ENCODE results near the gene CD164.
A peak's percentile ranks its signal among the peaks of the same experiment; 100 is the strongest.

The CD164 gene

DNA sequence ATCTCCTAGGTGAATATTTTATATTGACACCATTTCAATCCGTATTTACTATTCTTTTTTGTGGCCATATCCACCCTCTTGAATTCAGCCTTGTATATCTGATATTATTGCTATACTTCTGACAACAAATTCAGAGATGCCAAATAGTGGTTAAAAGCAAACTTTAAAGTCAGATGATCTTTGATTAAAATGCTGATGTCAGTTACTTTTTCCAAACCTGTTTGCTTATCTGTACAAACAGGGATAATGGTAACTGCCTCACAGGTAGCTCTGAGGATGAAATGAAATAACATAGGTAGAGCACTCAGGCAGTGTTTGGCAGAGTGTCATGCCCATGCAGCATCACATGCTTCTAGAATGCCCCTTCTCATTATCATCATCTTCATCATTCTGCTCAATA lies 38.9 kb upstream of the CD164 start:
- Histone ChIP-seq H4K91ac (ENCODE audit: low read length) (no peak overlapping the region), H2AFZ (ENCODE audit: low read depth, low read length) (no peak overlapping the region), H4K8ac (ENCODE audit: low read length) (no peak overlapping the region), H3K27ac (ENCODE audit: low read length, poor library complexity, severe bottlenecking) (no peak overlapping the region), H2BK15ac (ENCODE audit: low read depth, poor library complexity, severe bottlenecking) (no peak overlapping the region), H3K9me3 (ENCODE audit: control insufficient read depth, low read length) (no peaks in the 10 kb centered on the region), H2BK5ac (ENCODE audit: low read depth, low read length, poor library complexity, severe bottlenecking) (no peak overlapping the region), H2AK5ac (ENCODE audit: low read length, severe bottlenecking) (no peak overlapping the region), H3K27me3 (ENCODE audit: control insufficient read depth in 1 of 2, insufficient read depth in 1 of 2, low read length in 2 of 2) (no peaks in the 10 kb centered on the region), H3K18ac (ENCODE audit: low read depth in 1 of 2, low read length in 2 of 2) (no peak overlapping the region), H3K79me1 (replicated peaks; ENCODE audit: low read length, poor library complexity, severe bottlenecking) (no peaks in the 10 kb centered on the region), H3K9ac (ENCODE audit: low read length) (no peak overlapping the region), H3K4ac (ENCODE audit: low read depth in 1 of 2, low read length in 2 of 2) (no peak overlapping the region), H3K14ac (ENCODE audit: low read length in 2 of 2) (no peak overlapping the region), H3K4me1 (ENCODE audit: control insufficient read depth, insufficient read depth, low read depth, low read length) (peaks cover 6% of the 10 kb centered on the region), H2BK120ac (ENCODE audit: low read depth, low read length) (no peak overlapping the region), H2BK12ac (ENCODE audit: low read length in 2 of 2) (no peak overlapping the region), H3K23ac (ENCODE audit: low read length in 2 of 2) (no peak overlapping the region), H3K36me3 (ENCODE audit: control insufficient read depth in 1 of 2, insufficient read depth in 2 of 2, low read depth in 1 of 2, low read length in 2 of 2) (no peaks in the 10 kb centered on the region), H3K4me2 (ENCODE audit: low read length, poor library complexity, severe bottlenecking) (no peak overlapping the region), H3K4me3 (ENCODE audit: insufficient read depth in 1 of 2, low read depth in 1 of 2, low read length in 2 of 2) (no peak overlapping the region)
- 100% methylated on average over 1 of the region's 1 CpG for WGBS
- DNase-seq: no peak

DNA sequence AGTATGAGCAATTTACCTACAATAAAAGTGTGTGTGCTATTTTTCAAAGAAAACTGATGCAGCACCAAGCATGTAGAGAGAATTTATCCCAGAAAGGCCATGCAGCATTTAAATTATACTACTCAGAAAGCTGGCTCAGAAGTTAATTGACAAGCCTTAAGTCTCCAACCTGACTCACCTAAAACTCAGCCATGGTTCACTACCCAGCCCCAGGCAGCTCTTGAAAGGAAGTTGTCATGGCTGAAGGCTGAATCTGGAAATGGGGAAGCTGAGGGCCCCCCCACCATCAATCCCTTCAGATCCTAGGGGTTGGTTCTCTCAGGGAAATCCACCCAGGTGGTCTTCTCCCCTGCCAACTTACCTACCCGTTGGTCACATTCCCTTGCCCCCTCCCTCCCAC lies 38.5 kb upstream of the CD164 start:
- WGBS: 81% methylated on average over 1 of the region's 1 CpG
- H3K27ac ChIP-seq (ENCODE audit: low read length, poor library complexity, severe bottlenecking): no peak overlapping the region
- H3K4me1 ChIP-seq (ENCODE audit: control insufficient read depth, insufficient read depth, low read depth, low read length): peaks cover 6% of the 10 kb centered on the region
- H2BK5ac ChIP-seq (ENCODE audit: low read depth, low read length, poor library complexity, severe bottlenecking): no peak overlapping the region
- H3K4ac ChIP-seq (ENCODE audit: low read depth in 1 of 2, low read length in 2 of 2): no peak overlapping the region
- DNase-seq: no peak
- no peak overlapping the region for H2AFZ ChIP-seq (ENCODE audit: low read depth, low read length)
- H3K4me3 ChIP-seq (ENCODE audit: insufficient read depth in 1 of 2, low read depth in 1 of 2, low read length in 2 of 2): no peak overlapping the region
- H3K18ac ChIP-seq (ENCODE audit: low read depth in 1 of 2, low read length in 2 of 2): no peak overlapping the region
- no peak overlapping the region for H2AK5ac ChIP-seq (ENCODE audit: low read length, severe bottlenecking)
- H3K9me3 ChIP-seq (ENCODE audit: control insufficient read depth, low read length): no peaks in the 10 kb centered on the region
- H3K36me3 ChIP-seq (ENCODE audit: control insufficient read depth in 1 of 2, insufficient read depth in 2 of 2, low read depth in 1 of 2, low read length in 2 of 2): no peaks in the 10 kb centered on the region
- H2BK120ac ChIP-seq (ENCODE audit: low read depth, low read length): no peak overlapping the region
- no peak overlapping the region for H2BK12ac ChIP-seq (ENCODE audit: low read length in 2 of 2)
- peak overlapping the region; percentile 7 for H3K4me2 ChIP-seq (ENCODE audit: low read length, poor library complexity, severe bottlenecking)
- H3K27me3 ChIP-seq (ENCODE audit: control insufficient read depth in 1 of 2, insufficient read depth in 1 of 2, low read length in 2 of 2): no peaks in the 10 kb centered on the region
- no peak overlapping the region for H2BK15ac ChIP-seq (ENCODE audit: low read depth, poor library complexity, severe bottlenecking)
- H4K91ac ChIP-seq (ENCODE audit: low read length): no peak overlapping the region
- no peak overlapping the region for H3K23ac ChIP-seq (ENCODE audit: low read length in 2 of 2)
- no peak overlapping the region for H3K14ac ChIP-seq (ENCODE audit: low read length in 2 of 2)
- no peak overlapping the region for H4K8ac ChIP-seq (ENCODE audit: low read length)
- H3K79me1 ChIP-seq (replicated peaks; ENCODE audit: low read length, poor library complexity, severe bottlenecking): no peaks in the 10 kb centered on the region
- H3K9ac ChIP-seq (ENCODE audit: low read length): no peak overlapping the region

DNA sequence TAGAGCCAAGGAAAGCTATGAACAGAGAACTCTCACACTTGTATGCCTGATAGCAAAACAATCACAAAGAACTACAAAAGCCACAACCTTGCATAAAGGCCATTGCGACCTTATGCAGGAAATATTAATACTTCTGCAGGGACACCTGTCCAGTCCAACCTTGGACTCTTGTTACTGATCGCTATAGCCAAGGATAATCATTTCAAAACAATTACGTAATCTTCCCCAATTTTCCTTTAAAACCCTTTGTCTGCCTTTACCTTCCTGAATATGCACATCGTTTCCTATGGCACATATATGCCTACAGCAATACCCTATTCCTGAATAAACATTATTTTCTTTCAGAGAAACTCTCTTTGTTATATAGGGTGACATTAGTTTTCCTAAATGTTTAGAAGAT lies 35.4 kb upstream of the CD164 start:
- Histone ChIP-seq H3K14ac (ENCODE audit: low read length in 2 of 2) (no peak overlapping the region), H4K91ac (ENCODE audit: low read length) (no peak overlapping the region), H2BK15ac (ENCODE audit: low read depth, poor library complexity, severe bottlenecking) (no peak overlapping the region), H3K9ac (ENCODE audit: low read length) (no peak overlapping the region), H3K27me3 (ENCODE audit: control insufficient read depth in 1 of 2, insufficient read depth in 1 of 2, low read length in 2 of 2) (no peaks in the 10 kb centered on the region), H3K23ac (ENCODE audit: low read length in 2 of 2) (no peak overlapping the region), H3K9me3 (ENCODE audit: control insufficient read depth, low read length) (no peaks in the 10 kb centered on the region), H3K4me1 (ENCODE audit: control insufficient read depth, insufficient read depth, low read depth, low read length) (peaks cover 1% of the 10 kb centered on the region), H2AK5ac (ENCODE audit: low read length, severe bottlenecking) (no peak overlapping the region), H3K4me2 (ENCODE audit: low read length, poor library complexity, severe bottlenecking) (no peak overlapping the region), H2BK120ac (ENCODE audit: low read depth, low read length) (no peak overlapping the region), H3K36me3 (ENCODE audit: control insufficient read depth in 1 of 2, insufficient read depth in 2 of 2, low read depth in 1 of 2, low read length in 2 of 2) (no peaks in the 10 kb centered on the region), H2BK5ac (ENCODE audit: low read depth, low read length, poor library complexity, severe bottlenecking) (no peak overlapping the region), H3K27ac (ENCODE audit: low read length, poor library complexity, severe bottlenecking) (no peak overlapping the region), H4K8ac (ENCODE audit: low read length) (no peak overlapping the region), H3K4ac (ENCODE audit: low read depth in 1 of 2, low read length in 2 of 2) (no peak overlapping the region), H3K79me1 (replicated peaks; ENCODE audit: low read length, poor library complexity, severe bottlenecking) (no peaks in the 10 kb centered on the region), H2AFZ (ENCODE audit: low read depth, low read length) (no peak overlapping the region), H3K4me3 (ENCODE audit: insufficient read depth in 1 of 2, low read depth in 1 of 2, low read length in 2 of 2) (no peak overlapping the region), H3K18ac (ENCODE audit: low read depth in 1 of 2, low read length in 2 of 2) (no peak overlapping the region), H2BK12ac (ENCODE audit: low read length in 2 of 2) (no peak overlapping the region)
- WGBS: 94% methylated on average over 3 of the region's 4 CpGs
- no peak for DNase-seq

DNA sequence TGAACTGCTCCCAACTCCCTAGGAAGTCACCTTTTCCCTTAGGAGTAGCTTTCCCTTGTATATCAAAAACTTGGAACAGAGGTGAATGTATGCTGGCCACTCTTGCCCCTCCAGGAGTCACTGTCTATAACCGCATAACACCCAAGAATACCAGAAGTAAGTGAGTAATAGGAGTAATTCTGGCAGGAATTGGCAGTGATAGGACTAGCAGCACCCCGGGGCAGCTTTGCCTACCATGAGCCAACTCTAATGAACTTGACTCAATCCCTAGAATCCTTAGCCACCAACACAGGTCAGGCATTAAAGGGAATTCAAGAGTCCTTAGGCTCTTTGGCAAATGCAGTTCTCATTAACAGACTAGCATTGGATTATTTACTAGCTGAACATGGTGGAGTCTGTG lies 28.8 kb upstream of the CD164 start:
- no peak overlapping the region for H2BK120ac ChIP-seq (ENCODE audit: low read depth, low read length)
- no peaks in the 10 kb centered on the region for H3K4me1 ChIP-seq (ENCODE audit: control insufficient read depth, insufficient read depth, low read depth, low read length)
- H3K9me3 ChIP-seq (ENCODE audit: control insufficient read depth, low read length): no peaks in the 10 kb centered on the region
- no peak overlapping the region for H3K4ac ChIP-seq (ENCODE audit: low read depth in 1 of 2, low read length in 2 of 2)
- no peak overlapping the region for H3K23ac ChIP-seq (ENCODE audit: low read length in 2 of 2)
- no peak overlapping the region for H4K8ac ChIP-seq (ENCODE audit: low read length)
- no peak overlapping the region for H3K4me3 ChIP-seq (ENCODE audit: insufficient read depth in 1 of 2, low read depth in 1 of 2, low read length in 2 of 2)
- no peaks in the 10 kb centered on the region for H3K79me1 ChIP-seq (replicated peaks; ENCODE audit: low read length, poor library complexity, severe bottlenecking)
- H3K4me2 ChIP-seq (ENCODE audit: low read length, poor library complexity, severe bottlenecking): no peak overlapping the region
- WGBS: 80% methylated on average over 1 of the region's 2 CpGs
- no peak overlapping the region for H3K27ac ChIP-seq (ENCODE audit: low read length, poor library complexity, severe bottlenecking)
- H3K9ac ChIP-seq (ENCODE audit: low read length): no peak overlapping the region
- no peak overlapping the region for H2BK15ac ChIP-seq (ENCODE audit: low read depth, poor library complexity, severe bottlenecking)
- peaks cover 0 to 9% of the 10 kb centered on the region in 2 experiments for H3K27me3 ChIP-seq (ENCODE audit: control insufficient read depth in 1 of 2, insufficient read depth in 1 of 2, low read length in 2 of 2)
- no peaks in the 10 kb centered on the region for H3K36me3 ChIP-seq (ENCODE audit: control insufficient read depth in 1 of 2, insufficient read depth in 2 of 2, low read depth in 1 of 2, low read length in 2 of 2)
- no peak overlapping the region for H2AFZ ChIP-seq (ENCODE audit: low read depth, low read length)
- no peak for DNase-seq
- H3K18ac ChIP-seq (ENCODE audit: low read depth in 1 of 2, low read length in 2 of 2): no peak overlapping the region
- no peak overlapping the region for H3K14ac ChIP-seq (ENCODE audit: low read length in 2 of 2)
- H2AK5ac ChIP-seq (ENCODE audit: low read length, severe bottlenecking): no peak overlapping the region
- no peak overlapping the region for H4K91ac ChIP-seq (ENCODE audit: low read length)
- H2BK5ac ChIP-seq (ENCODE audit: low read depth, low read length, poor library complexity, severe bottlenecking): no peak overlapping the region
- H2BK12ac ChIP-seq (ENCODE audit: low read length in 2 of 2): no peak overlapping the region
